ENCODE measurements around the gene CDK3. TPM values are rescaled to one million over a fixed set of nuclear protein-coding genes. Genes with fewer than 3 reads are reported as not detected.

Gene CDK3
- total RNA-seq, 1 experiment from 2014 or later: 7.1 TPM

- Histone ChIP-seq H3K4me2 (ENCODE audit: low read length) (no peak overlapping the region), H3K4me3 (replicated peaks in 1 of 2; ENCODE audit: low read depth in 1 of 2, low read length in 2 of 2) (no peak overlapping the region), H3K9ac (ENCODE audit: low read length) (no peak overlapping the region), H3K9me2 (ENCODE audit: insufficient read depth) (no peaks in the 10 kb centered on the region), H3K36me3 (ENCODE audit: control insufficient read depth in 1 of 2, insufficient read depth in 2 of 2, low read length in 2 of 2) (peaks cover 26 to 32% of the 10 kb centered on the region in 2 experiments; a peak in 3 of 4 replicates), H3K4me1 (ENCODE audit: control insufficient read depth in 1 of 2, insufficient read depth in 2 of 2, low read length in 2 of 2) (peaks cover 0 to 3% of the 10 kb centered on the region in 2 experiments; a peak in 1 of 4 replicates), H3K27me3 (ENCODE audit: insufficient read depth, low read length) (no peaks in the 10 kb centered on the region), H3K27ac (ENCODE audit: low read depth, low read length) (no peak overlapping the region; the same call in 1 of the 2 replicates), H2AFZ (ENCODE audit: low read depth, low read length, poor library complexity, severe bottlenecking) (no peak overlapping the region), H3K9me3 (ENCODE audit: control insufficient read depth in 1 of 2, insufficient read depth in 1 of 2, low read depth in 1 of 2, low read length in 2 of 2) (no peaks in the 10 kb centered on the region), H3K79me2 (ENCODE audit: insufficient read depth, low read length) (no peaks in the 10 kb centered on the region), H4K20me1 (ENCODE audit: insufficient read depth) (no peaks in the 10 kb centered on the region)
- TF ChIP-seq FOSL1 (IDR thresholded peaks at IDR 0.05; ENCODE audit: low read depth): no peak
- no peak for TF ChIP-seq EZH2phosphoT487 (IDR thresholded peaks at IDR 0.05; ENCODE audit: borderline replicate concordance)
- TF ChIP-seq POLR2A (IDR thresholded peaks at IDR 0.05; ENCODE audit: borderline replicate concordance, extremely low read depth, insufficient read depth, insufficient read length): no peak
- no peak for TF ChIP-seq SP1 (IDR thresholded peaks at IDR 0.05; ENCODE audit: low read depth)
- TF ChIP-seq CTCF (IDR thresholded peaks at IDR 0.05 in 2 of 3, conservative IDR thresholded peaks at IDR 0.05 in 1 of 3; ENCODE audit: borderline replicate concordance in 1 of 3, insufficient read depth in 1 of 3, low read depth in 2 of 3, low read length in 2 of 3): no peak
- TF ChIP-seq CEBPB (IDR thresholded peaks at IDR 0.05; ENCODE audit: low read depth): no peak
- TF ChIP-seq ZFX (IDR thresholded peaks at IDR 0.05): no peak
- TF ChIP-seq CBX3 (IDR thresholded peaks at IDR 0.05; ENCODE audit: low read depth): no peak
- no peak for TF ChIP-seq REST (IDR thresholded peaks at IDR 0.05; ENCODE audit: low read depth)
- TF ChIP-seq MAX (IDR thresholded peaks at IDR 0.05): no peak
- no peak for TF ChIP-seq SRF (IDR thresholded peaks at IDR 0.05; ENCODE audit: low read depth)
- no peak for TF ChIP-seq EZH2 (IDR thresholded peaks at IDR 0.05)
- TF ChIP-seq ZBTB33 (IDR thresholded peaks at IDR 0.05; ENCODE audit: extremely low read depth, insufficient replicate concordance, low read length): no peak
- TF ChIP-seq JUND (IDR thresholded peaks at IDR 0.05): no peak
- no peak for TF ChIP-seq SIN3A (IDR thresholded peaks at IDR 0.05; ENCODE audit: low read depth)
- no peak for TF ChIP-seq POLR2AphosphoS5 (IDR thresholded peaks at IDR 0.05; ENCODE audit: low read depth, low read length)
- DNase-seq (ENCODE audit: low read depth, low spot score): no peak
- ChIA-PET CTCF (interaction anchor here (0.8 kb wide), 1 partner anchor 104 kb away, joined by 3 read pairs; no protein-coding TSS in a partner anchor), RAD21 (ENCODE audit: low non-redundant PET in 1 of 2, low total read pairs in 2 of 2, uncharacterized antibody in 2 of 2, unreplicated experiment in 2 of 2) (no interaction called here), POLR2A (no interaction called here)
- no peak for ATAC-seq
- no TSS peak for BruUV-seq (replicated peaks)
- intact Hi-C loops (cut with micrococcal nuclease): no loop called here
Observed at GRCh38 chr17:76017481-76018339, 17.1 kb downstream of the CDK3 start.
